WTC11 (cell line): Measurements from ENCODE around the gene MYL9. TPM values are rescaled to one million over a fixed set of nuclear protein-coding genes. Genes with fewer than 3 reads are reported as not detected.

Source experiments
- ATAC-seq: fragments of 200-7000 bp; cut with Tn5 transposase; 2 replicates; pipeline ENCODE4 v1.10.0; 2021; ENCODE audit warnings: mild to moderate bottlenecking, moderate library complexity
- CTCF ChIA-PET: fragments of 300-600 bp; sonication (Branson Sonifier 250); formaldehyde crosslinking; loops from one replicate; lab custom pipeline; 2021; ENCODE audit warnings: antibody characterized with exemption; lab: Charles Lee
- POLR2A ChIA-PET: fragments of 350-600 bp; sonication (Branson Sonifier 250); formaldehyde crosslinking; loops from one replicate; lab custom pipeline; 2021; ENCODE audit warnings: antibody characterized with exemption; lab: Charles Lee
- DNase-seq: peaks from one replicate; pipeline ENCODE4 v3.0.0; 2021; ENCODE audit warnings: low spot score
- H3K27ac Mint-ChIP-seq: 2 replicates; pipeline ENCODE4 v1.8.0; 2021; ENCODE audit warnings: mixed read lengths
- H3K27me3 Mint-ChIP-seq: 2 replicates; pipeline ENCODE4 v1.8.0; 2021; ENCODE audit warnings: low read depth, mild to moderate bottlenecking, moderate library complexity, mixed read lengths
- H3K36me3 Mint-ChIP-seq: 2 replicates; pipeline ENCODE4 v1.8.0; 2021; ENCODE audit warnings: mixed read lengths
- H3K4me1 Mint-ChIP-seq: 2 replicates; pipeline ENCODE4 v1.8.0; 2022; ENCODE audit warnings: mixed read lengths
- H3K4me3 Mint-ChIP-seq: 2 replicates; pipeline ENCODE4 v1.8.0; 2021; ENCODE audit warnings: mild to moderate bottlenecking, moderate library complexity, mixed read lengths
- H3K9me3 Mint-ChIP-seq: 2 replicates; pipeline ENCODE4 v1.8.0; 2021; ENCODE audit warnings: mixed read lengths
- AR ChIP-seq: fragments of 250-450 bp; sonication (Bioruptor Pico); IDR thresholded peaks from 2 replicates; pipeline ENCODE4 v1.9.0; 2021; ENCODE audit warnings: mild to moderate bottlenecking
- ARID4B ChIP-seq: sonication (generic); formaldehyde crosslinking; IDR thresholded peaks from 2 replicates; pipeline ENCODE4 v1.8.0; 2023; ENCODE audit warnings: missing genetic modification reagents, mild to moderate bottlenecking, borderline replicate concordance
- ATF2 ChIP-seq: sonication (generic); formaldehyde crosslinking; IDR thresholded peaks from 2 replicates; pipeline ENCODE4 v1.8.1; 2022; ENCODE audit warnings: low read depth, missing genetic modification reagents, borderline replicate concordance
- CBFB ChIP-seq: sonication (generic); formaldehyde crosslinking; IDR thresholded peaks from 2 replicates; pipeline ENCODE4 v1.8.1; 2022; ENCODE audit warnings: mild to moderate bottlenecking, low read depth, missing genetic modification reagents
- ESRRA ChIP-seq: sonication (generic); formaldehyde crosslinking; IDR thresholded peaks from 2 replicates; pipeline ENCODE4 v1.8.1; 2022; ENCODE audit warnings: mild to moderate bottlenecking, missing genetic modification reagents, borderline replicate concordance
- ETV6 ChIP-seq: sonication (generic); formaldehyde crosslinking; IDR thresholded peaks from 2 replicates; pipeline ENCODE4 v1.8.1; 2022; ENCODE audit warnings: mild to moderate bottlenecking, missing genetic modification reagents
- GABPB1 ChIP-seq: sonication (generic); formaldehyde crosslinking; IDR thresholded peaks from 2 replicates; pipeline ENCODE4 v1.8.1; 2023; ENCODE audit warnings: mild to moderate bottlenecking, missing genetic modification reagents
- HMGXB4 ChIP-seq: sonication (generic); formaldehyde crosslinking; IDR thresholded peaks from 2 replicates; pipeline ENCODE4 v1.8.1; 2023; ENCODE audit warnings: mild to moderate bottlenecking, moderate library complexity, missing genetic modification reagents
- JUN ChIP-seq: sonication (generic); formaldehyde crosslinking; IDR thresholded peaks from 2 replicates; pipeline ENCODE4 v1.8.0; 2023; ENCODE audit warnings: mild to moderate bottlenecking, missing genetic modification reagents
- NR2C2 ChIP-seq: sonication (generic); formaldehyde crosslinking; IDR thresholded peaks from 2 replicates; pipeline ENCODE4 v1.8.0; 2022; ENCODE audit warnings: mild to moderate bottlenecking, missing genetic modification reagents
- PRDM15 ChIP-seq: sonication (generic); formaldehyde crosslinking; IDR thresholded peaks from 2 replicates; pipeline ENCODE4 v1.8.0; 2022; ENCODE audit warnings: missing genetic modification reagents
- PRRX2 ChIP-seq: fragments of 250-450 bp; sonication (Bioruptor Pico); IDR thresholded peaks from 2 replicates; pipeline ENCODE4 v1.8.0; 2021; ENCODE audit warnings: mild to moderate bottlenecking
- RELA ChIP-seq: sonication (generic); formaldehyde crosslinking; IDR thresholded peaks from 2 replicates; pipeline ENCODE4 v1.8.1; 2022; ENCODE audit warnings: missing genetic modification reagents, mild to moderate bottlenecking, borderline replicate concordance
- RORB ChIP-seq: fragments of 250-450 bp; sonication (Bioruptor Pico); IDR thresholded peaks from 2 replicates; pipeline ENCODE4 v1.9.0; 2021; ENCODE audit warnings: mild to moderate bottlenecking
- SOX15 ChIP-seq: fragments of 250-450 bp; sonication (Bioruptor Pico); IDR thresholded peaks from 2 replicates; pipeline ENCODE4 v1.9.0; 2021; ENCODE audit warnings: mild to moderate bottlenecking
- TP53 ChIP-seq: sonication (generic); formaldehyde crosslinking; IDR thresholded peaks from 2 replicates; pipeline ENCODE4 v1.8.1; 2023; ENCODE audit warnings: mild to moderate bottlenecking, missing genetic modification reagents
- ZBTB21 ChIP-seq: sonication (generic); formaldehyde crosslinking; IDR thresholded peaks from 2 replicates; pipeline ENCODE4 v1.8.1; 2023; ENCODE audit warnings: mild to moderate bottlenecking, missing genetic modification reagents, borderline replicate concordance
- ZNF219 ChIP-seq: sonication (generic); formaldehyde crosslinking; IDR thresholded peaks from 2 replicates; pipeline ENCODE4 v1.8.0; 2023; ENCODE audit warnings: missing genetic modification reagents, mild to moderate bottlenecking, borderline replicate concordance
- ZNF396 ChIP-seq: fragments of 250-450 bp; sonication (Bioruptor Pico); IDR thresholded peaks from 2 replicates; pipeline ENCODE4 v1.8.0; 2021; ENCODE audit warnings: mild to moderate bottlenecking, moderate library complexity, borderline replicate concordance
- ZNF425 ChIP-seq: fragments of 250-450 bp; sonication (Bioruptor Pico); conservative IDR thresholded peaks from 2 replicates; pipeline ENCODE4 v1.9.0; 2021; ENCODE audit warnings: mild to moderate bottlenecking
- total RNA-seq: library from RNA; stranded (reverse); gene quantifications from 3 replicates; pipeline ENCODE4 v1.2.3, GENCODE V29; 2021

MYL9 gene
- total RNA-seq, 1 experiment from 2014 or later = 54.7 TPM

GRCh38 chr20:36576081-36576445 is 34.7 kb downstream of the MYL9 start:
- Mint-ChIP-seq H3K27ac (peak overlapping the region; percentile 51; the same call in 1 of the 2 replicates), H3K9me3 (no peaks in the 10 kb centered on the region), H3K4me1 (peaks cover 39% of the 10 kb centered on the region), H3K27me3 (no peaks in the 10 kb centered on the region), H3K36me3 (peaks cover 24% of the 10 kb centered on the region), H3K4me3 (peak overlapping the region; percentile 86)
- CTCF ChIA-PET = interaction anchor here (0.8 to 3.1 kb wide), 7 partner anchors 9 to 33 kb away, joined by 3 to 15 read pairs (median 3); partner anchors contain the start of gene RAB5IF
- POLR2A ChIA-PET = interaction anchor here (0.6 to 5.8 kb wide), 4 partner anchors 9 to 339 kb away, joined by 3 to 54 read pairs (median 6); partner anchors contain the start of gene RAB5IF
- TF ChIP-seq AR (CRISPR knock-in tag) = no peak
- no peak for TF ChIP-seq GABPB1 (CRISPR knock-in tag)
- TF ChIP-seq ZNF396 (CRISPR knock-in tag) = no peak
- no peak for TF ChIP-seq ZBTB21 (CRISPR knock-in tag)
- no peak for TF ChIP-seq HMGXB4 (CRISPR knock-in tag)
- TF ChIP-seq JUN (CRISPR knock-in tag) = no peak
- TF ChIP-seq SOX15 (CRISPR knock-in tag) = no peak
- no peak for TF ChIP-seq PRRX2 (CRISPR knock-in tag)
- TF ChIP-seq RELA (CRISPR knock-in tag) = no peak
- TF ChIP-seq ETV6 (CRISPR knock-in tag) = no peak
- no peak for TF ChIP-seq RORB
- no peak for TF ChIP-seq ARID4B (CRISPR knock-in tag)
- TF ChIP-seq PRDM15 (CRISPR knock-in tag) = no peak
- TF ChIP-seq NR2C2 (CRISPR knock-in tag) = no peak
- no peak for TF ChIP-seq ATF2
- TF ChIP-seq ZNF219 (CRISPR knock-in tag) = no peak
- TF ChIP-seq ZNF425 (CRISPR knock-in tag) = no peak
- TF ChIP-seq TP53 = no peak
- TF ChIP-seq ESRRA (CRISPR knock-in tag) = no peak
- TF ChIP-seq CBFB (CRISPR knock-in tag) = no peak
- ATAC-seq (no peak), DNase-seq (no peak)
